Upper lobe of left lung (tissue), 6 donors: Measurements from ENCODE around the gene DLG2. TPM values are rescaled to one million over a fixed set of nuclear protein-coding genes. Genes with fewer than 3 reads are reported as not detected.

Source experiments
- ATAC-seq, 2 donors: fragments of 200-7000 bp; cut with Tn5 transposase; one replicate each; pipeline ENCODE4 v1.9.1; 2022; ENCODE audit warnings: mild to moderate bottlenecking in 2 of 2, moderate library complexity in 2 of 2; ENCODE audit not compliant: low FRiP score in 2 of 2
- DNase-seq, 2 donors: peaks; one replicate each; pipeline ENCODE4 v3.0.0-alpha.2; 2019 to 2020
- H3K27ac ChIP-seq, 4 donors: fragments of 200-600 bp; sonication (generic); one replicate each; pipeline ENCODE4 v1.5.1; 2016 to 2019
- H3K27me3 ChIP-seq, 4 donors: fragments of 200-600 bp; sonication (generic); one replicate each; pipeline ENCODE4 v1.5.1; 2017 to 2019
- H3K36me3 ChIP-seq, 4 donors: fragments of 200-600 bp; sonication (generic); one replicate each; pipeline ENCODE4 v1.5.1; 2016 to 2019
- H3K4me1 ChIP-seq, 4 donors: fragments of 200-600 bp; sonication (generic); one replicate each; pipeline ENCODE4 v1.5.1; 2018 to 2019
- H3K4me3 ChIP-seq, 4 donors: fragments of 200-600 bp; sonication (generic); one replicate each; pipeline ENCODE4 v1.5.1; 2017 to 2019; ENCODE audit warnings: mild to moderate bottlenecking in 2 of 4, moderate library complexity in 1 of 4
- H3K9me3 ChIP-seq, 4 donors: fragments of 200-600 bp; sonication (generic); one replicate each; pipeline ENCODE4 v1.5.1; 2018 to 2019
- EP300 ChIP-seq, 4 donors: sonication (generic); formaldehyde crosslinking; IDR thresholded peaks; one replicate each; pipeline ENCODE4 v1.5.1; 2017; ENCODE audit warnings: antibody characterized with exemption in 4 of 4, control low read depth in 2 of 4
- POLR2A ChIP-seq, 4 donors: fragments of 450-650 bp; IDR thresholded peaks; one replicate each; pipeline ENCODE4 v1.5.1; 2016 to 2017; ENCODE audit warnings: antibody characterized with exemption in 4 of 4, mild to moderate bottlenecking in 2 of 4
- POLR2AphosphoS5 ChIP-seq, 2 donors: sonication (generic); formaldehyde crosslinking; IDR thresholded peaks; one replicate each; pipeline ENCODE4 v1.5.1; 2017; ENCODE audit warnings: antibody characterized with exemption in 2 of 2
- WGBS, 2 donors: methylation state at CpG; one replicate each; pipeline ENCODE4 v1.1.5; 2017 to 2018; 5-methylcytosine and 5-hydroxymethylcytosine counted together
- total RNA-seq, 6 donors: library from RNA; depleted of rRNA in 4 of 6; stranded (reverse); fragments of >200 nt in 4 of 6; gene quantifications; one replicate each; pipeline versions ENCODE4 v1.1.0 to v1.2.1, GENCODE V29; 2016 to 2021
- TF ChIP-seq, protein P1 (sequence below), 6 experiments: fragments of 450-650 bp in 4 of 6; fragments of 200-600 bp in 2 of 6; sonication (generic) in 2 of 6; IDR thresholded peaks; one replicate each; pipeline ENCODE4 v1.5.1; 2016 to 2019; ENCODE audit warnings: antibody characterized with exemption in 6 of 6
- donor health status: DM: no; HTN: no; CAD: no; lungs with moderate emphysema.
- donor health status: DM: no; HTN: yes; CAD: no; lungs with severe emphysema.

Gene DLG2
- total RNA-seq, 6 donors from 2014 or later, result 3.4 to 37.7 (median 9.1) TPM

DNA sequence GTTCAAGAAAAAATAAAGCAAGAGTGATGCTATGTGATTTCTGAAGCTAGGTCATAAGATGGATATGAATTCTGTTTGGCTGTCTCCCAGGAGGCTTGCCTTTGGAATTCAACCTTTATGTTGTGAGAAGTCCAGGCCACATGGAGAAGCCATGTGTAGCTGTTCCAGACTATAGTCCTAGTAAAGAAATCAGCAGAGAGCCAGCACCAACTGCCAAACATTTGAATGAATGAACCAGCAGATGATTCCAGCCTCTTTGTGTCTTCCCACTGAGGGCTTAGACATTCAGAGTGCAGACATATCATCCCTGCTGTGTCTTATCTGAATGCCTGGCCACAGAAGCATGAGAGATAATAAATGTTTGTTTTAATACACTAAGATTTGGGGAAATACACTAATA is 1150.6 kb downstream of the DLG2 start:
- no peaks in the 10 kb centered on the region for H3K36me3 ChIP-seq
- no peak overlapping the region for H3K27ac ChIP-seq
- no peaks in the 10 kb centered on the region for H3K4me1 ChIP-seq
- TF ChIP-seq, protein P1, sequence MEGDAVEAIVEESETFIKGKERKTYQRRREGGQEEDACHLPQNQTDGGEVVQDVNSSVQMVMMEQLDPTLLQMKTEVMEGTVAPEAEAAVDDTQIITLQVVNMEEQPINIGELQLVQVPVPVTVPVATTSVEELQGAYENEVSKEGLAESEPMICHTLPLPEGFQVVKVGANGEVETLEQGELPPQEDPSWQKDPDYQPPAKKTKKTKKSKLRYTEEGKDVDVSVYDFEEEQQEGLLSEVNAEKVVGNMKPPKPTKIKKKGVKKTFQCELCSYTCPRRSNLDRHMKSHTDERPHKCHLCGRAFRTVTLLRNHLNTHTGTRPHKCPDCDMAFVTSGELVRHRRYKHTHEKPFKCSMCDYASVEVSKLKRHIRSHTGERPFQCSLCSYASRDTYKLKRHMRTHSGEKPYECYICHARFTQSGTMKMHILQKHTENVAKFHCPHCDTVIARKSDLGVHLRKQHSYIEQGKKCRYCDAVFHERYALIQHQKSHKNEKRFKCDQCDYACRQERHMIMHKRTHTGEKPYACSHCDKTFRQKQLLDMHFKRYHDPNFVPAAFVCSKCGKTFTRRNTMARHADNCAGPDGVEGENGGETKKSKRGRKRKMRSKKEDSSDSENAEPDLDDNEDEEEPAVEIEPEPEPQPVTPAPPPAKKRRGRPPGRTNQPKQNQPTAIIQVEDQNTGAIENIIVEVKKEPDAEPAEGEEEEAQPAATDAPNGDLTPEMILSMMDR (IDR thresholded peaks at IDR 0.05), result no peak
- TF ChIP-seq POLR2AphosphoS5 (IDR thresholded peaks at IDR 0.05), result no peak
- no peak for TF ChIP-seq POLR2A (IDR thresholded peaks at IDR 0.05)
- TF ChIP-seq EP300 (IDR thresholded peaks at IDR 0.05), result no peak
- ATAC-seq, result no peak
- no peaks in the 10 kb centered on the region for H3K9me3 ChIP-seq
- no peak overlapping the region for H3K4me3 ChIP-seq
- H3K27me3 ChIP-seq, result no peaks in the 10 kb centered on the region
- no peak for DNase-seq

DNA sequence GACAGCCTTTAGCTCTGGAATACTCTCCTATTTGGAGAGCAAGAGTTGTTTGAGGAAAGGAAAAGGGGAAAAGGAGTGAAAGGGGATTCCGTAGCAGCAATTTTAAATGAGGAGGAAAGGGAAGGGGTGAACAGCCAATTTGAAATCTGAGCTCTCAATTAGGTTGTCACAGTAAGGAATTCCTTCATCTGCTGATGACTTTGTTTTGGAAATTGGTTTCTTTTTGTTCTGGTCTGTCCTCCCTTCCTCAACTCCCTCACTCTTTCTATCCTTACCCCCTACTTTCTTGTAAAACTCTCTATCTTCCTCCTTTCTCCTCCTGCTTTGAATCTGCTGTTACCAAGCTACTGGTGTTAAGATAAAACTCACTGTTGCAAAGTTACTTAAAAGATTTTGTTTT is 1155.6 kb downstream of the DLG2 start:
- ATAC-seq (no peak), DNase-seq (no peak)
- Histone ChIP-seq H3K4me1 (no peaks in the 10 kb centered on the region), H3K36me3 (no peaks in the 10 kb centered on the region), H3K9me3 (no peaks in the 10 kb centered on the region), H3K27me3 (no peaks in the 10 kb centered on the region), H3K4me3 (no peak overlapping the region), H3K27ac (no peak overlapping the region)
- TF ChIP-seq EP300 (IDR thresholded peaks at IDR 0.05), result no peak
- no peak for TF ChIP-seq POLR2AphosphoS5 (IDR thresholded peaks at IDR 0.05)
- TF ChIP-seq, protein P1 (IDR thresholded peaks at IDR 0.05), result no peak
- no peak for TF ChIP-seq POLR2A (IDR thresholded peaks at IDR 0.05)
- WGBS, 2 donors, result 54 to 65% methylated on average over 1 of the region's 1 CpG

DNA sequence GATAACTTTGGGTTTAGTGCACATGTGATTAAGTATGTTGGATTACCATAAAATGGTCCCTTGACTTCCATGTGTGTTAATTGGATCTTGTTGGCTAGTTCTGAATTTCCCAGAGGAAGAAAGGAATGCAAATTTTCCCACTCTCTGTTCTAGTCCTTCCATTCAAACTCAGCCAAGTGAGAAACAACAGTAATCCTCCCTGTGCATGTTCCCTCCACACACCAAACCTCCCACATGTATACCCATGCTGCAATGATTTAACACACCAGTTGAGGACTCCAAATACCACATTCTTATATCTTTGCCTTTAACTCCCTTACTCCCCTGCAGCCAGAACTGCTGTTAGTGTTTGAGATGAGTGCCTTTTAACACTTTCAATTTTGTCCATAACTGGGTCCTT is 1158.9 kb downstream of the DLG2 start:
- DNase-seq (no peak), ATAC-seq (no peak)
- Histone ChIP-seq H3K36me3 (no peaks in the 10 kb centered on the region), H3K9me3 (no peaks in the 10 kb centered on the region), H3K27me3 (no peaks in the 10 kb centered on the region), H3K27ac (no peak overlapping the region), H3K4me1 (no peaks in the 10 kb centered on the region), H3K4me3 (no peak overlapping the region)
- TF ChIP-seq POLR2A (IDR thresholded peaks at IDR 0.05) (no peak), EP300 (IDR thresholded peaks at IDR 0.05) (no peak), POLR2AphosphoS5 (IDR thresholded peaks at IDR 0.05) (no peak)
- TF ChIP-seq, protein P1 (IDR thresholded peaks at IDR 0.05), result no peak

DNA sequence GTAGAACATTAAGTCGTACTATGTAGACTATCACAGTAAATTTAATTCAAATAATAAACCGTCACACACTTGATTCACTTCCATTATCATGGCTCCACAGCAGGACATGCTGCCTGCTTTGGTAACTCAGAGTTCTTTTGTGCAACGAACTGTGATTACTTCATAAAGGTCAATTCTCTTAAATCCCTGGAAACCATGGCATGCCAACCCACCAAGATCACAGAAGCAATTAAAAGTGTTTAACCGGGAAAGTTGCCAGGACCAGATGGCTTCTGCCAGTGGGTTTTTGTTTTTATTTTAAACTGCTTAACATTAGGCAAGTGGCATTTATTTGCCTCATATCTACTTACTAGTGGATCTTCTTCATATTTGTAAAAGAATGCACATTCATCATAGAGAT is 1162.1 kb downstream of the DLG2 start:
- TF ChIP-seq EP300 (IDR thresholded peaks at IDR 0.05) (no peak), POLR2AphosphoS5 (IDR thresholded peaks at IDR 0.05) (no peak), POLR2A (IDR thresholded peaks at IDR 0.05) (no peak)
- TF ChIP-seq, protein P1 (IDR thresholded peaks at IDR 0.05), result no peak
- H3K4me1 ChIP-seq, result no peaks in the 10 kb centered on the region
- 62 to 67% methylated on average over 4 of the region's 4 CpGs for WGBS, 2 donors
- no peak overlapping the region for H3K27ac ChIP-seq
- H3K9me3 ChIP-seq, result no peaks in the 10 kb centered on the region
- no peaks in the 10 kb centered on the region for H3K27me3 ChIP-seq
- ATAC-seq, result no peak
- no peak for DNase-seq
- no peak overlapping the region for H3K4me3 ChIP-seq
- H3K36me3 ChIP-seq, result no peaks in the 10 kb centered on the region

DNA sequence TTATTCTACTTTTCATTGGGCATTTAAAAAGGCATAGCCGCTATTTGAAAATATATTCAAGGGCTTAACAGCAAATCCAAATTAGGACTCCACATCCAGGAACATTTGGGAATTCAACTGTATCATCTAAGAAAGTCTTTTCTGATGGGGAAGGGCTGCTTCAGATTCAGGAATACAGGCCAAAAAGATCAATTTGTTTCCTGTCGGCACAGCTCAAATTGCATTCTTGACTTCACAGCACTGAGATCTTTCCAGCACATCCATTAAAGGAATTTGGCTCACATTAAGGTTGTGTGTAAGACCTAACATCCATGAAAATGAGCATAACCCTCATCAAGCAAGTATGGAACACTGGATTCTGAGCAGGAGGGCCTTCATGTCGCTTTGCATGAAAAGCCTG is 1171.5 kb downstream of the DLG2 start:
- H3K27ac ChIP-seq, result no peak overlapping the region
- 85 to 90% methylated on average over 3 of the region's 3 CpGs for WGBS, 2 donors
- no peaks in the 10 kb centered on the region for H3K27me3 ChIP-seq
- H3K4me3 ChIP-seq, result no peak overlapping the region
- no peaks in the 10 kb centered on the region for H3K9me3 ChIP-seq
- no peaks in the 10 kb centered on the region for H3K4me1 ChIP-seq
- no peak for ATAC-seq
- H3K36me3 ChIP-seq, result no peaks in the 10 kb centered on the region
- no peak for DNase-seq
- no peak for TF ChIP-seq POLR2A (IDR thresholded peaks at IDR 0.05)
- no peak for TF ChIP-seq EP300 (IDR thresholded peaks at IDR 0.05)
- no peak for TF ChIP-seq POLR2AphosphoS5 (IDR thresholded peaks at IDR 0.05)
- TF ChIP-seq, protein P1 (IDR thresholded peaks at IDR 0.05), result no peak
